Panc1 (cell line): ENCODE results near the gene TEX50. TPM values are rescaled to one million over a fixed set of nuclear protein-coding genes. Genes with fewer than 3 reads are reported as not detected.
"Not testable (repeated sequence)": the region's sequence is repeated elsewhere in the genome, so short reads cannot be mapped to it uniquely, and the experiment has no call there.

Experiments
- ATAC-seq: fragments of 200-7000 bp; cut with Tn5 transposase; 2 replicates; pipeline ENCODE4 v1.9.1; 2020; ENCODE audit warnings: mild to moderate bottlenecking, moderate library complexity
- BruUV-seq: library from RNA; stranded (reverse); fragments of 400-500 nt; replicated peaks from 2 replicates; lab custom pipeline; 2021; lab: Mats Ljungman, UMichigan
- CTCF ChIA-PET: fragments of 300-600 bp; sonication (Branson Sonifier 250); formaldehyde crosslinking; loops from one replicate; lab custom pipeline; 2022; ENCODE audit warnings: antibody characterized with exemption; lab: Charles Lee
- POLR2A ChIA-PET: fragments of 300-600 bp; sonication (Branson Sonifier 250); formaldehyde crosslinking; loops from one replicate; lab custom pipeline; 2022; ENCODE audit warnings: antibody characterized with exemption; lab: Charles Lee
- DNase-seq: peaks from one replicate; pipeline ENCODE4 v3.0.0-alpha.2; 2010; ENCODE audit warnings: low read depth, low spot score
- H3K27ac ChIP-seq: 2 replicates; pipeline ENCODE4 v1.5.1; 2011; ENCODE audit warnings: mild to moderate bottlenecking, low read length, inconsistent platforms
- H3K27me3 ChIP-seq: fragments of 200-500 bp; sonication (Bioruptor generic); 2 replicates; pipeline ENCODE4 v1.6.0; 2014; ENCODE audit warnings: low read length, inconsistent platforms; ENCODE audit not compliant: control insufficient read depth, insufficient read depth
- H3K36me3 ChIP-seq: fragments of 200-500 bp; sonication (Bioruptor generic); 2 replicates; pipeline ENCODE4 v1.5.1; 2014; ENCODE audit warnings: inconsistent platforms, mild to moderate bottlenecking, low read length, moderate library complexity; ENCODE audit not compliant: control insufficient read depth, insufficient read depth
- H3K4me1 ChIP-seq: 2 replicates; pipeline ENCODE4 v1.5.1; 2011; ENCODE audit warnings: inconsistent platforms, mild to moderate bottlenecking, low read length, moderate library complexity; ENCODE audit not compliant: control insufficient read depth, insufficient read depth
- H3K4me3 ChIP-seq, 2 experiments: 2 replicates each; pipeline ENCODE4 v1.5.1; 2011 to 2012; ENCODE audit warnings: low read depth in 2 of 2, low read length in 2 of 2, mild to moderate bottlenecking in 2 of 2, inconsistent platforms in 1 of 2, moderate library complexity in 1 of 2
- H3K9me3 ChIP-seq: fragments of 200-500 bp; sonication (Bioruptor generic); 2 replicates; pipeline ENCODE4 v1.5.1; 2014; ENCODE audit warnings: low read depth, mild to moderate bottlenecking, inconsistent platforms, low read length, moderate library complexity; ENCODE audit not compliant: control insufficient read depth, insufficient read depth
- CTCF ChIP-seq: fragments of 450-650 bp; IDR thresholded peaks from 2 replicates; pipeline ENCODE4 v1.5.1; 2017; ENCODE audit warnings: mild to moderate bottlenecking
- POLR2AphosphoS5 ChIP-seq: IDR thresholded peaks from 2 replicates; pipeline ENCODE4 v1.6.1; 2012; ENCODE audit warnings: mild to moderate bottlenecking, low read depth, low read length, moderate library complexity
- REST ChIP-seq, 2 experiments: IDR thresholded peaks; 2 replicates each; pipeline ENCODE4 v1.6.1; 2011 to 2012; ENCODE audit warnings: low read depth in 2 of 2, control low read depth in 1 of 2, low read length in 1 of 2, mild to moderate bottlenecking in 1 of 2, moderate library complexity in 1 of 2; ENCODE audit not compliant: insufficient read depth in 1 of 2
- SIN3A ChIP-seq: IDR thresholded peaks from 2 replicates; pipeline ENCODE4 v1.6.1; 2012; ENCODE audit warnings: low read depth, mild to moderate bottlenecking, low read length, moderate library complexity, borderline replicate concordance; ENCODE audit not compliant: insufficient read depth
- TCF7L2 ChIP-seq: IDR thresholded peaks from 2 replicates; pipeline ENCODE4 v1.6.1; 2011; ENCODE audit warnings: mild to moderate bottlenecking, low read depth, low read length, inconsistent platforms
- in situ Hi-C: cut with HindIII; loops from 2 replicates; pipeline ENCODE4 v1.10.0; 2016; ENCODE audit warnings: low sequenced_read_pairs, low pct_unique_long_range_greater_than_20kb
- intact Hi-C: fragments of 100-400 bp; cut with micrococcal nuclease; formaldehyde crosslinking; loops from one replicate; pipeline ENCODE4 v1.10.0; 2022; ENCODE audit not compliant: unreplicated experiment
- total RNA-seq: library from RNA; stranded (reverse); gene quantifications from one replicate; pipeline ENCODE4 v1.2.1, GENCODE V29; 2021; ENCODE audit not compliant: unreplicated experiment

Gene TEX50
- total RNA-seq, 1 experiment from 2014 or later, result not detected

- Histone ChIP-seq H3K4me3 (no peak overlapping the region), H3K4me1 (no peaks in the 10 kb centered on the region), H3K36me3 (no peaks in the 10 kb centered on the region), H3K9me3 (no peaks in the 10 kb centered on the region), H3K27ac (no peak overlapping the region), H3K27me3 (no peaks in the 10 kb centered on the region)
- intact Hi-C loops (no loop called here), in situ Hi-C loops (no loop called here)
- ATAC-seq, result no peak
- CTCF ChIA-PET, result interaction anchor here (0.6 kb wide), 1 partner anchor 36 kb away, joined by 6 read pairs; no protein-coding TSS in a partner anchor
- no peak for TF ChIP-seq TCF7L2
- no peak for TF ChIP-seq CTCF
- no peak for TF ChIP-seq REST (IDR thresholded peaks at IDR 0.05; ENCODE audit: insufficient read depth in 1 of 2, low read depth in 2 of 2, low read length in 1 of 2)
- no peak for TF ChIP-seq POLR2AphosphoS5
- TF ChIP-seq SIN3A, result no peak
- DNase-seq, result no peak
- POLR2A ChIA-PET, result no interaction called here
- BruUV-seq, result no TSS peak
Observed at GRCh38 chr1:173682184-173682583, 47.0 kb downstream of the TEX50 start.

GRCh38 chr1:173683838-173684237, 48.7 kb downstream of the TEX50 start:
- BruUV-seq, H3K27me3 ChIP-seq, ATAC-seq, H3K9me3 ChIP-seq, intact Hi-C loops, H3K36me3 ChIP-seq, in situ Hi-C loops, H3K27ac ChIP-seq, DNase-seq, POLR2A ChIA-PET, H3K4me3 ChIP-seq, H3K4me1 ChIP-seq, CTCF ChIA-PET: not testable (repeated sequence)

- intact Hi-C loops, H3K4me3 ChIP-seq, DNase-seq, H3K9me3 ChIP-seq, H3K27me3 ChIP-seq, CTCF ChIA-PET, BruUV-seq, in situ Hi-C loops, H3K4me1 ChIP-seq, H3K27ac ChIP-seq, POLR2A ChIA-PET, ATAC-seq, H3K36me3 ChIP-seq: not testable (repeated sequence)
Observed at GRCh38 chr1:173685121-173685520, 50.0 kb downstream of the TEX50 start.

Other genes with a start within 250 kb of the TEX50 start
- gene PRDX6, start 158.0 kb upstream of the TEX50 start, total RNA-seq, result 157 TPM
- gene SLC9C2, start 32.3 kb upstream of the TEX50 start, total RNA-seq, result not detected
- not detected for gene ANKRD45, start 34.5 kb downstream of the TEX50 start, total RNA-seq
- 11.4 TPM for gene KLHL20, start 79.6 kb downstream of the TEX50 start, total RNA-seq
- gene DARS2, start 189.3 kb downstream of the TEX50 start, total RNA-seq, result 28.8 TPM
- 28.7 TPM for gene CENPL, start 189.5 kb downstream of the TEX50 start, total RNA-seq
- 236 TPM for gene GAS5, start 232.7 kb downstream of the TEX50 start, total RNA-seq
- gene ZBTB37, start 233.0 kb downstream of the TEX50 start, total RNA-seq, result 11.6 TPM